Heart left ventricle (tissue), 16 donors: ENCODE results near the gene CREBZF. TPM values are rescaled to one million over a fixed set of nuclear protein-coding genes. Genes with fewer than 3 reads are reported as not detected.

Source experiments
- ATAC-seq, 4 donors: fragments of 200-7000 bp; cut with Tn5 transposase; one replicate each; pipeline ENCODE4 v1.9.1; 2020 to 2022; ENCODE audit warnings: moderate library complexity in 4 of 4, mild to moderate bottlenecking in 3 of 4, moderate number of reproducible peaks in 1 of 4
- DNase-seq, 5 donors: peaks; one replicate each; pipeline ENCODE4 v3.0.0-alpha.2; 2020
- H3K27ac ChIP-seq, 12 donors: fragments of 200-600 bp; sonication (generic) in 4 of 12; one replicate each; pipeline versions ENCODE4 v1.5.0 to v1.8.0; 2016 to 2022; ENCODE audit warnings: mild to moderate bottlenecking in 2 of 12
- H3K27me3 ChIP-seq, 9 donors: fragments of 200-600 bp; sonication (generic) in 2 of 9; one replicate each; pipeline versions ENCODE4 v1.5.1 to v1.8.0; 2016 to 2022; ENCODE audit warnings: mild to moderate bottlenecking in 3 of 9
- H3K36me3 ChIP-seq, 9 donors: fragments of 200-600 bp; sonication (generic) in 2 of 9; one replicate each; pipeline versions ENCODE4 v1.5.0 to v1.8.0; 2018 to 2022; ENCODE audit warnings: mild to moderate bottlenecking in 2 of 9
- H3K4me1 ChIP-seq, 12 donors: fragments of 200-600 bp; sonication (generic) in 4 of 12; one replicate each; pipeline versions ENCODE4 v1.5.0 to v1.8.0; 2016 to 2022; ENCODE audit warnings: mild to moderate bottlenecking in 3 of 12
- H3K4me3 ChIP-seq, 12 donors: fragments of 200-600 bp; sonication (generic) in 4 of 12; one replicate each; pipeline versions ENCODE4 v1.5.0 to v1.8.0; 2017 to 2022; ENCODE audit warnings: mild to moderate bottlenecking in 9 of 12, moderate library complexity in 4 of 12
- H3K9me3 ChIP-seq, 12 donors: fragments of 200-600 bp; sonication (generic) in 4 of 12; one replicate each; pipeline versions ENCODE4 v1.5.0 to v1.8.0; 2016 to 2022; ENCODE audit warnings: mild to moderate bottlenecking in 1 of 12
- CTCF ChIP-seq, 12 donors: fragments of 200-600 bp; sonication (generic) in 4 of 12; IDR thresholded peaks; one replicate each; pipeline versions ENCODE4 v1.5.0 to v1.8.0; 2018 to 2022; ENCODE audit warnings: antibody characterized with exemption in 12 of 12, mild to moderate bottlenecking in 5 of 12
- POLR2A ChIP-seq, 2 donors: fragments of 450-650 bp; IDR thresholded peaks; one replicate each; pipeline ENCODE4 v1.6.1; 2017; ENCODE audit warnings: antibody characterized with exemption in 2 of 2, mild to moderate bottlenecking in 2 of 2, moderate library complexity in 2 of 2
- WGBS, 4 donors: extraction: QIAGEN DNeasy Blood & Tissue Kit in 2 of 4; methylation state at CpG; one replicate each; pipeline versions ENCODE4 v1.1.5 to v1.1.7; 2013 to 2018; 5-methylcytosine and 5-hydroxymethylcytosine counted together
- intact Hi-C, 10 donors: fragments of 100-400 bp; cut with DNase I; formaldehyde crosslinking; loops; one replicate each; pipeline versions ENCODE4 v1.11.1 to v1.14.2; 2022
- polyA plus RNA-seq, 2 donors: library from polyadenylated mRNA; stranded (reverse); fragments of 200-250 nt; gene quantifications; one replicate each; pipeline ENCODE4 v1.2.3, GENCODE V29; 2013
- total RNA-seq, 9 donors: library from RNA; depleted of rRNA in 2 of 9; stranded (reverse); fragments of >200 nt in 2 of 9; fragmentation: NEBNext Ultra II Directional in 3 of 9; extraction: Animal tissue kit (Norgen Biotek cat#: 25700) in 3 of 9; gene quantifications; one replicate each; pipeline versions ENCODE4 v1.1.0 to v1.2.4, GENCODE V29; 2016 to 2023
- donor health status: ischemic (EF 13 %, LVEDD 7.1; RV severe dilation, severe dysfunction).
- donor health status: healthy with polysubstance abuse.
- donor health status: DM: no; HTN: yes; CAD: no.
- donor health status: DM: no; HTN: no; CAD: no.
- donor health status: ischemic (EF 25% LVEDD 6.9; RV normal size, moderate dysfunction).
- donor health status: ischemic (EF 25% LVEDD 5.7; RV mildly dilated, moderate dysfunction).
- donor health status: healthy.
- donor health status: DM: yes; HTN: yes; CAD: no.
- donor health status: ischemic (EF 35%, LVEDD 5.7; RV mildly dilated, moderate dysfunction).
- donor health status: nonischemic (EF 11% LVEDD 7.7; RV severe dilation, severe dysfunction).
- donor health status: DM: yes; HTN: yes; CAD: no.
- donor health status: PGD.
- donor health status: ischemic (EF 29% LVEDD 5.4; RV normal size, mild dysfunction).
- donor health status: nonischemic (EF 23%, LVEDD 6.1; RV moderate dilation, normal function).

CREBZF gene
- total and polyA plus RNA-seq, 11 donors: 11.5 to 17.8 (median 12.8) TPM

DNA sequence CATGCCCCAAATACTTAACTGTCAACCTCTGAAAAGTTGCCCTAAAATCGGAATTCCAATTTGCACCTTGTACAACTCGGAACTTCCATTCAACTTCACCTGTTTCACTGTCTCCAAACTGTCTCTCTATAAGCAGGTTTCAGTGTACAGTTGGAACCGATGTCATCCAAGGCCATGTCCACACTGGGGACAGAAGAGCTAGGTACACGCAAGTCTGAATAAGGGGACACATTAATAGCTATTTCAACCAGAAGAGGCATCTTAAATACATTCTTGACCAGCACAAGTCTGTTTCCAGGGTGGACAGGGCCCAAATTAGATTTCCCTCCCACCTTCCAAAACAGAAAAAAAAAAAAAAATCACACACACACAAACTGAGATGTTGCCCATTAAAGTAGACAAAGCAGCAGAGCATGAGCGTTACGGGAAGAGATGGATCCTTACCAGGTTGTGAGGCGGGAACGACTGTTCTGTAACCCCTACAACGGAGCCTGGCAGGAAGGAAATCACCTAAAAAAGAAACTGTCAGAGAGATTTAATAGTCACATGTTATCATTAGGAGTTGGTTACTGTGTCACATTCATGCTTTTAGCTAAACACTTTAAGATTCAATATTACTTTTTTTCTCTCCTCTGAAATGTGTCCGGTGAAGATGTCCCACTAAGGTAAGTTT is 1.7 kb downstream of the CREBZF start:
- TF ChIP-seq POLR2A (IDR thresholded peaks at IDR 0.05) (no peak), CTCF (IDR thresholded peaks at IDR 0.05) (no peak)
- ATAC-seq: no peak
- Histone ChIP-seq H3K27ac (peak overlapping the region in 11 of 12 donors; percentile 93 to 99 (median 97)), H3K4me1 (peaks cover 0 to 58% (median 51%) of the 10 kb centered on the region in 12 donors), H3K4me3 (peak overlapping the region; percentile 71 to 94 (median 88)), H3K9me3 (no peaks in the 10 kb centered on the region), H3K36me3 (peaks cover 0 to 51% (median 38%) of the 10 kb centered on the region in 9 donors), H3K27me3 (no peaks in the 10 kb centered on the region)
- WGBS, 4 donors: 3 to 5% (median 4%) methylated on average over 10 of the region's 10 CpGs
- DNase-seq: no peak
- intact Hi-C loops: loop anchor here in 8 of 10 donors (2.0 to 10.0 kb wide), 3 partner anchors 14 to 68 kb away; partner anchors contain the start of genes DLG2 (in 6 of the 8) and TMEM126B (in 6 of the 8)

- DNase-seq (no peak), ATAC-seq (no peak)
- peak overlapping the region; percentile 71 to 94 (median 88) for H3K4me3 ChIP-seq
- H3K4me1 ChIP-seq: peaks cover 0 to 66% (median 59%) of the 10 kb centered on the region in 12 donors
- TF ChIP-seq CTCF (IDR thresholded peaks at IDR 0.05): no peak
- TF ChIP-seq POLR2A (IDR thresholded peaks at IDR 0.05): no peak
- WGBS, 4 donors: 5 to 10% (median 8%) methylated on average over 4 of the region's 4 CpGs
- H3K9me3 ChIP-seq: no peaks in the 10 kb centered on the region
- intact Hi-C loops: loop anchor here in 8 of 10 donors (2.0 to 10.0 kb wide), 3 partner anchors 13 to 67 kb away; partner anchors contain the start of genes DLG2 (in 6 of the 8) and TMEM126B (in 6 of the 8)
- H3K36me3 ChIP-seq: peaks cover 0 to 62% (median 47%) of the 10 kb centered on the region in 9 donors
- peak overlapping the region in 1 of 12 donors; percentile 96 for H3K27ac ChIP-seq
- H3K27me3 ChIP-seq: no peaks in the 10 kb centered on the region
Observed at GRCh38 chr11:85661972-85662664, 2.8 kb downstream of the CREBZF start.

DNA sequence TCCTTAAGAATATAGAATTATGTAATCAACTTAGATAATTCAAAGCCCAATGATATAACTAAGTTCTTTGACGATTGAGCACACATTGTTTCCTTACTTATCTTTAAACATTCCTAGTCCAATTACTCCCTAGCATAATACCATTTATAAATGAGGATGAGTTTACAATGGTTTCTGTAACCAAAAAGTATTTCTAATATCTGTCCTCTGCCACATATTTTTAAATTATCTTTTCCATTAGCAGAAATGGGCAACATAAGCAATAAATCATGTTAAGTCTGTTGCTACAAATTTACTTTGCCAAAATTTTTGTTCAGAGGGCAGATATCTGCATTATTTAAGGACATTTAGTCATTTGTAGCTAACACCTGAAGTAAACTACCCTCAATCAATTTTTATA is 6.7 kb downstream of the CREBZF start:
- ATAC-seq: no peak
- Histone ChIP-seq H3K4me1 (peaks cover 0 to 61% (median 56%) of the 10 kb centered on the region in 12 donors), H3K27ac (no peak overlapping the region)

More for the DNA sequence above, 6.7 kb downstream of the CREBZF start:
- no peak for DNase-seq
- Histone ChIP-seq H3K4me3 (no peak overlapping the region), H3K36me3 (peaks cover 0 to 98% (median 85%) of the 10 kb centered on the region in 9 donors), H3K9me3 (no peaks in the 10 kb centered on the region), H3K27me3 (no peaks in the 10 kb centered on the region)
- intact Hi-C loops: no loop called here
- TF ChIP-seq POLR2A (IDR thresholded peaks at IDR 0.05) (no peak), CTCF (IDR thresholded peaks at IDR 0.05) (no peak)
- 20 to 29% (median 24%) methylated on average over 1 of the region's 1 CpG for WGBS, 4 donors
